IMR-90 (cell line): ENCODE data around the gene EPS15. TPM values are rescaled to one million over a fixed set of nuclear protein-coding genes. Genes with fewer than 3 reads are reported as not detected.

Experiments used
- ATAC-seq: fragments of 200-7000 bp; cut with Tn5 transposase; 2 replicates; pipeline ENCODE4 v1.9.1; 2020; ENCODE audit warnings: low read depth, mild to moderate bottlenecking, moderate library complexity
- BruUV-seq: library from RNA; stranded (reverse); fragments of 400-500 nt; replicated peaks from 2 replicates; lab custom pipeline; 2021; lab: Mats Ljungman, UMichigan
- CTCF ChIA-PET: fragments of 300-600 bp; formaldehyde crosslinking; extraction: SDS; loops from one replicate; lab custom pipeline; 2021; ENCODE audit warnings: antibody characterized with exemption; lab: Yijun Ruan, JAX
- POLR2A ChIA-PET: fragments of 300-600 bp; sonication (Branson Sonifier 250); formaldehyde crosslinking; loops from one replicate; lab custom pipeline; 2022; ENCODE audit warnings: antibody characterized with exemption; ENCODE audit not compliant: unreplicated experiment; lab: Charles Lee
- DNase-seq: peaks from one replicate; pipeline ENCODE4 v3.0.0; 2013
- H2AFZ ChIP-seq: replicated peaks from 2 replicates; pipeline ENCODE3; 2013; ENCODE audit warnings: low read length, mild to moderate bottlenecking; ENCODE audit not compliant: poor library complexity
- H2AK5ac ChIP-seq: 2 replicates; pipeline ENCODE4 v1.6.1; 2013; ENCODE audit warnings: low read depth, low read length, inconsistent platforms
- H2AK9ac ChIP-seq: replicated peaks from 2 replicates; pipeline ENCODE3; 2013; ENCODE audit warnings: mild to moderate bottlenecking, low read depth, low read length, moderate library complexity; ENCODE audit not compliant: poor library complexity
- H2BK120ac ChIP-seq: 2 replicates; pipeline ENCODE4 v1.6.1; 2013; ENCODE audit warnings: low read depth, low read length, inconsistent platforms
- H2BK15ac ChIP-seq: 3 replicates; pipeline ENCODE4 v1.6.1; 2013; ENCODE audit warnings: low read depth, low read length, inconsistent platforms
- H2BK20ac ChIP-seq: 2 replicates; pipeline ENCODE4 v1.6.1; 2013; ENCODE audit warnings: low read depth, mild to moderate bottlenecking, inconsistent platforms, low read length, moderate library complexity
- H2BK5ac ChIP-seq: 2 replicates; pipeline ENCODE4 v1.6.1; 2013; ENCODE audit warnings: mild to moderate bottlenecking, low read depth, low read length, inconsistent platforms; ENCODE audit not compliant: poor library complexity, severe bottlenecking
- H3K14ac ChIP-seq: replicated peaks from 2 replicates; pipeline ENCODE4 v1.6.1; 2013; ENCODE audit warnings: low read depth, low read length, inconsistent platforms
- H3K18ac ChIP-seq: 2 replicates; pipeline ENCODE4 v1.6.1; 2013; ENCODE audit warnings: low read depth, low read length, control low read depth
- H3K23ac ChIP-seq: 2 replicates; pipeline ENCODE4 v1.6.1; 2013; ENCODE audit warnings: low read depth, low read length, inconsistent platforms
- H3K27ac ChIP-seq: 2 replicates; pipeline ENCODE4 v1.5.1; 2013; ENCODE audit warnings: mild to moderate bottlenecking, control low read depth, low read length; ENCODE audit not compliant: insufficient read depth
- H3K27me3 ChIP-seq: 2 replicates; pipeline ENCODE4 v1.6.1; 2013; ENCODE audit warnings: low read length; ENCODE audit not compliant: control insufficient read depth, insufficient read depth
- H3K36me3 ChIP-seq: 2 replicates; pipeline ENCODE4 v1.6.1; 2013; ENCODE audit warnings: low read length, mixed read lengths; ENCODE audit not compliant: control insufficient read depth, insufficient read depth
- H3K4ac ChIP-seq: 2 replicates; pipeline ENCODE4 v1.6.1; 2013; ENCODE audit warnings: low read depth, low read length, inconsistent platforms
- H3K4me1 ChIP-seq: 2 replicates; pipeline ENCODE4 v1.6.1; 2013; ENCODE audit warnings: low read length, mixed read lengths; ENCODE audit not compliant: control insufficient read depth, insufficient read depth
- H3K4me2 ChIP-seq: 2 replicates; pipeline ENCODE4 v1.6.1; 2013; ENCODE audit warnings: low read depth, mild to moderate bottlenecking, control low read depth, low read length, moderate library complexity
- H3K4me3 ChIP-seq: 2 replicates; pipeline ENCODE4 v1.5.1; 2013; ENCODE audit warnings: low read depth, mild to moderate bottlenecking, control low read depth, low read length, moderate library complexity; ENCODE audit not compliant: insufficient read depth
- H3K56ac ChIP-seq: 2 replicates; pipeline ENCODE4 v1.6.1; 2013; ENCODE audit warnings: low read length, inconsistent platforms; ENCODE audit not compliant: insufficient read depth; ENCODE audit errors: extremely low read depth
- H3K79me1 ChIP-seq, 2 experiments: 2 replicates each; pipeline ENCODE4 v1.6.1; 2013; ENCODE audit warnings: low read length in 2 of 2, inconsistent platforms in 1 of 2, low read depth in 1 of 2
- H3K9ac ChIP-seq: 2 replicates; pipeline ENCODE4 v1.6.1; 2013; ENCODE audit warnings: low read depth, low read length, control low read depth
- H3K9me1 ChIP-seq: 2 replicates; pipeline ENCODE4 v1.6.1; 2013; ENCODE audit warnings: low read length, inconsistent platforms; ENCODE audit not compliant: insufficient read depth
- H3K9me3 ChIP-seq: 2 replicates; pipeline ENCODE4 v1.6.1; 2013; ENCODE audit warnings: low read length; ENCODE audit not compliant: control insufficient read depth, insufficient read depth
- H4K20me1 ChIP-seq: 2 replicates; pipeline ENCODE4 v1.6.1; 2013; ENCODE audit warnings: low read length, inconsistent platforms; ENCODE audit not compliant: insufficient read depth
- H4K5ac ChIP-seq: 2 replicates; pipeline ENCODE4 v1.6.1; 2013; ENCODE audit warnings: mild to moderate bottlenecking, low read depth, low read length, control low read depth
- H4K8ac ChIP-seq, 2 experiments: 2 replicates each; pipeline ENCODE4 v1.6.1; 2013; ENCODE audit warnings: low read depth in 2 of 2, low read length in 2 of 2, control low read depth in 1 of 2, inconsistent platforms in 1 of 2
- H4K91ac ChIP-seq: 2 replicates; pipeline ENCODE4 v1.6.1; 2013; ENCODE audit warnings: low read depth, low read length, inconsistent platforms; ENCODE audit not compliant: insufficient read depth
- BHLHE40 ChIP-seq: fragments of 150-350 bp; IDR thresholded peaks from 2 replicates; pipeline ENCODE4 v1.6.1; 2016; ENCODE audit warnings: mild to moderate bottlenecking, low read depth, low read length
- CEBPB ChIP-seq: IDR thresholded peaks from 2 replicates; pipeline ENCODE4 v1.6.1; 2012; ENCODE audit warnings: low read depth, low read length, improper control_type of control experiment
- CHD1 ChIP-seq: IDR thresholded peaks from 2 replicates; pipeline ENCODE4 v1.6.1; 2012; ENCODE audit warnings: low read depth, low read length, improper control_type of control experiment
- CTCF ChIP-seq: conservative IDR thresholded peaks from 2 replicates; pipeline ENCODE4 v1.5.1; 2012; ENCODE audit warnings: mild to moderate bottlenecking, low read depth, low read length, improper control_type of control experiment
- ELK1 ChIP-seq: fragments of 150-350 bp; IDR thresholded peaks from 2 replicates; pipeline ENCODE4 v1.6.1; 2016; ENCODE audit warnings: low read depth, mild to moderate bottlenecking, low read length, moderate library complexity, borderline replicate concordance
- FOS ChIP-seq: fragments of 150-350 bp; IDR thresholded peaks from 2 replicates; pipeline ENCODE4 v1.6.1; 2016; ENCODE audit warnings: low read depth, low read length
- MAFK ChIP-seq: IDR thresholded peaks from 2 replicates; pipeline ENCODE4 v1.6.1; 2012; ENCODE audit warnings: low read depth, low read length, improper control_type of control experiment
- MAZ ChIP-seq: IDR thresholded peaks from 2 replicates; pipeline ENCODE4 v1.6.1; 2012; ENCODE audit warnings: low read depth, mild to moderate bottlenecking, low read length, improper control_type of control experiment, moderate library complexity, borderline replicate concordance
- MXI1 ChIP-seq: IDR thresholded peaks from 2 replicates; pipeline ENCODE4 v1.6.1; 2012; ENCODE audit warnings: low read depth, mild to moderate bottlenecking, low read length, moderate library complexity, borderline replicate concordance
- NFE2L2 ChIP-seq: fragments of 150-350 bp; IDR thresholded peaks from 2 replicates; pipeline ENCODE4 v1.6.1; 2016; ENCODE audit warnings: low read depth, mild to moderate bottlenecking, low read length
- RCOR1 ChIP-seq: IDR thresholded peaks from 2 replicates; pipeline ENCODE4 v1.6.1; 2012; ENCODE audit warnings: mild to moderate bottlenecking, low read length, improper control_type of control experiment; ENCODE audit not compliant: insufficient replicate concordance
- USF2 ChIP-seq: fragments of 150-350 bp; IDR thresholded peaks from 2 replicates; pipeline ENCODE4 v1.6.1; 2017; ENCODE audit warnings: mild to moderate bottlenecking, antibody characterized with exemption, low read length, low read depth
- WGBS, 2 experiments: methylation state at CpG; one replicate each; pipeline versions ENCODE4 v1.1.5 to v1.1.7; 2013; ENCODE audit warnings: missing lambda C conversion rate in 2 of 2; ENCODE audit not compliant: insufficient read length in 1 of 2; ENCODE audit errors: extremely low coverage in 2 of 2; 5-methylcytosine and 5-hydroxymethylcytosine counted together
- dilution Hi-C: fragments of 300-500 bp; cut with HindIII; formaldehyde crosslinking; loops from one replicate; pipeline ENCODE4 v1.14.3; 2018; ENCODE audit warnings: low sequenced_read_pairs; ENCODE audit not compliant: unreplicated experiment
- in situ Hi-C: fragments of 300-500 bp; cut with MboI; formaldehyde crosslinking; loops from 3 replicates; pipeline ENCODE4 v1.14.3; 2019; ENCODE audit warnings: low sequenced_read_pairs, inconsistent platforms, mixed read lengths
- intact Hi-C: fragments of 100-400 bp; cut with micrococcal nuclease; formaldehyde crosslinking; loops from 2 replicates; pipeline ENCODE4 v1.10.0; 2022
- polyA plus RNA-seq, 3 experiments: library from polyadenylated mRNA; depleted of rRNA; stranded (reverse); fragments of >200 nt; gene quantifications; 2 replicates each; pipeline ENCODE4 v1.2.3, GENCODE V29; 2012; ENCODE audit warnings: low replicate concordance in 1 of 3
- total RNA-seq: library from RNA; depleted of rRNA; stranded (reverse); fragments of >200 nt; gene quantifications from 2 replicates; pipeline ENCODE4 v1.2.3, GENCODE V29; 2012

EPS15 gene
- total and polyA plus RNA-seq, 2 of the 4 experiments (the other 2 are of a cell fraction) = 17.6 to 38.0 TPM

- dilution Hi-C loops = no loop called here
- Histone ChIP-seq H3K79me1 (peaks cover 0 to 3% of the 10 kb centered on the region in 2 experiments; a peak in 2 of 4 replicates), H3K9ac (no peak overlapping the region), H3K27ac (no peak overlapping the region), H2AK9ac (no peak overlapping the region), H3K4me3 (no peak overlapping the region), H4K5ac (no peak overlapping the region), H3K56ac (no peak overlapping the region), H3K23ac (no peak overlapping the region), H2BK5ac (no peak overlapping the region), H3K14ac (no peak overlapping the region), H3K4me1 (peaks cover 8% of the 10 kb centered on the region), H3K18ac (no peak overlapping the region), H2BK120ac (no peak overlapping the region), H2AFZ (no peak overlapping the region), H3K9me1 (no peaks in the 10 kb centered on the region), H2BK20ac (no peak overlapping the region), H3K4ac (no peak overlapping the region), H3K4me2 (peak overlapping the region; percentile 49), H3K9me3 (no peaks in the 10 kb centered on the region), H2AK5ac (no peak overlapping the region), H3K27me3 (no peaks in the 10 kb centered on the region), H4K20me1 (no peaks in the 10 kb centered on the region), H3K36me3 (0 out of 2 replicates have a peak, but pooled peaks cover 4% of the 10 kb centered on the region), H4K91ac (no peak overlapping the region), H4K8ac (no peak overlapping the region), H2BK15ac (no peak overlapping the region)
- DNase-seq (no peak), ATAC-seq (no peak)
- no CpG with 5 or more reads among the region's 3 CpGs for WGBS, 2 experiments
- BruUV-seq = no TSS peak
- CTCF ChIA-PET = interaction anchor here (0.8 to 1.3 kb wide), 2 partner anchors 14 to 22 kb away, joined by 3 read pairs; no protein-coding TSS in a partner anchor
- POLR2A ChIA-PET = no interaction called here
- TF ChIP-seq CTCF = no peak
- no peak for TF ChIP-seq FOS
- TF ChIP-seq NFE2L2 = no peak
- TF ChIP-seq MAFK = no peak
- no peak for TF ChIP-seq CEBPB
- TF ChIP-seq CHD1 = no peak
- no peak for TF ChIP-seq ELK1
- no peak for TF ChIP-seq MXI1
- TF ChIP-seq USF2 = no peak
- no peak for TF ChIP-seq MAZ
- no peak for TF ChIP-seq RCOR1
- no peak for TF ChIP-seq BHLHE40
- intact Hi-C loops = no loop called here
- in situ Hi-C loops = no loop called here
Measured at GRCh38 chr1:51444534-51445192, 74.4 kb downstream of the EPS15 start.
